Hepatocyte (in vitro differentiated cells): Measurements from ENCODE around the gene RDM1.

Experiments used
- CTCF ChIP-seq: fragments of 200-600 bp; sonication (generic); IDR thresholded peaks from 2 replicates; pipeline ENCODE4 v1.5.1; 2016; ENCODE audit warnings: antibody characterized with exemption, mild to moderate bottlenecking; ENCODE audit not compliant: poor library complexity
- EZH2 ChIP-seq: fragments of 200-600 bp; sonication (generic); IDR thresholded peaks from 2 replicates; pipeline ENCODE4 v1.6.1; 2016; ENCODE audit warnings: antibody characterized with exemption, mild to moderate bottlenecking, borderline replicate concordance
- EZH2phosphoT487 ChIP-seq: fragments of 200-600 bp; sonication (generic); IDR thresholded peaks from one replicate; pipeline ENCODE4 v1.6.1; 2018; ENCODE audit warnings: antibody characterized with exemption, mild to moderate bottlenecking, low read depth, moderate library complexity; ENCODE audit not compliant: unreplicated experiment, severe bottlenecking

- TF ChIP-seq CTCF = no peak
- TF ChIP-seq EZH2phosphoT487 = no peak
- TF ChIP-seq EZH2 = no peak
Measured at GRCh38 chr17:35949401-35949800, 18.8 kb upstream of the RDM1 start.
